ENCODE results near the gene EBPL.

GRCh38 chr13:49676581-49677298 lies 14.5 kb downstream of the EBPL start:
- TF ChIP-seq CTCF (IDR thresholded peaks at IDR 0.05) (no peak), POLR2A (IDR thresholded peaks at IDR 0.05) (no peak), POLR2AphosphoS5 (IDR thresholded peaks at IDR 0.05) (no peak), EP300 (IDR thresholded peaks at IDR 0.05) (no peak)

Data from gastroesophageal sphincter (tissue), 3 donors.